ENCODE data around the gene NFYB.
A peak's percentile ranks its signal among the peaks of the same experiment; 100 is the strongest.

GRCh38 chr12:104182144-104182543, 44.1 kb upstream of the NFYB start:
- TF ChIP-seq CTCF (IDR thresholded peaks at IDR 0.05) (no peak), POLR2AphosphoS5 (IDR thresholded peaks at IDR 0.05) (peak in 1 of 2 donors; percentile 56), POLR2A (IDR thresholded peaks at IDR 0.05) (no peak), EP300 (IDR thresholded peaks at IDR 0.05) (no peak)

Measured in upper lobe of left lung (tissue), 4 donors.